ENCODE measurements around the gene BBS9.

- no peak for TF ChIP-seq CTCF (IDR thresholded peaks at IDR 0.05; ENCODE audit: insufficient read depth, low read length, poor library complexity, severe bottlenecking)
- no peak for TF ChIP-seq EZH2phosphoT487 (conservative IDR thresholded peaks at IDR 0.05; ENCODE audit: low read length)
Measured at GRCh38 chr7:33463131-33463530, 333.8 kb downstream of the BBS9 start.

All from SU-DHL-6 (cell line).